Measurements from ENCODE around the gene EXOC6.
A peak's percentile ranks its signal among the peaks of the same experiment; 100 is the strongest.

The EXOC6 gene, protein sequence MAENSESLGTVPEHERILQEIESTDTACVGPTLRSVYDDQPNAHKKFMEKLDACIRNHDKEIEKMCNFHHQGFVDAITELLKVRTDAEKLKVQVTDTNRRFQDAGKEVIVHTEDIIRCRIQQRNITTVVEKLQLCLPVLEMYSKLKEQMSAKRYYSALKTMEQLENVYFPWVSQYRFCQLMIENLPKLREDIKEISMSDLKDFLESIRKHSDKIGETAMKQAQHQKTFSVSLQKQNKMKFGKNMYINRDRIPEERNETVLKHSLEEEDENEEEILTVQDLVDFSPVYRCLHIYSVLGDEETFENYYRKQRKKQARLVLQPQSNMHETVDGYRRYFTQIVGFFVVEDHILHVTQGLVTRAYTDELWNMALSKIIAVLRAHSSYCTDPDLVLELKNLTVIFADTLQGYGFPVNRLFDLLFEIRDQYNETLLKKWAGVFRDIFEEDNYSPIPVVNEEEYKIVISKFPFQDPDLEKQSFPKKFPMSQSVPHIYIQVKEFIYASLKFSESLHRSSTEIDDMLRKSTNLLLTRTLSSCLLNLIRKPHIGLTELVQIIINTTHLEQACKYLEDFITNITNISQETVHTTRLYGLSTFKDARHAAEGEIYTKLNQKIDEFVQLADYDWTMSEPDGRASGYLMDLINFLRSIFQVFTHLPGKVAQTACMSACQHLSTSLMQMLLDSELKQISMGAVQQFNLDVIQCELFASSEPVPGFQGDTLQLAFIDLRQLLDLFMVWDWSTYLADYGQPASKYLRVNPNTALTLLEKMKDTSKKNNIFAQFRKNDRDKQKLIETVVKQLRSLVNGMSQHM

DNA sequence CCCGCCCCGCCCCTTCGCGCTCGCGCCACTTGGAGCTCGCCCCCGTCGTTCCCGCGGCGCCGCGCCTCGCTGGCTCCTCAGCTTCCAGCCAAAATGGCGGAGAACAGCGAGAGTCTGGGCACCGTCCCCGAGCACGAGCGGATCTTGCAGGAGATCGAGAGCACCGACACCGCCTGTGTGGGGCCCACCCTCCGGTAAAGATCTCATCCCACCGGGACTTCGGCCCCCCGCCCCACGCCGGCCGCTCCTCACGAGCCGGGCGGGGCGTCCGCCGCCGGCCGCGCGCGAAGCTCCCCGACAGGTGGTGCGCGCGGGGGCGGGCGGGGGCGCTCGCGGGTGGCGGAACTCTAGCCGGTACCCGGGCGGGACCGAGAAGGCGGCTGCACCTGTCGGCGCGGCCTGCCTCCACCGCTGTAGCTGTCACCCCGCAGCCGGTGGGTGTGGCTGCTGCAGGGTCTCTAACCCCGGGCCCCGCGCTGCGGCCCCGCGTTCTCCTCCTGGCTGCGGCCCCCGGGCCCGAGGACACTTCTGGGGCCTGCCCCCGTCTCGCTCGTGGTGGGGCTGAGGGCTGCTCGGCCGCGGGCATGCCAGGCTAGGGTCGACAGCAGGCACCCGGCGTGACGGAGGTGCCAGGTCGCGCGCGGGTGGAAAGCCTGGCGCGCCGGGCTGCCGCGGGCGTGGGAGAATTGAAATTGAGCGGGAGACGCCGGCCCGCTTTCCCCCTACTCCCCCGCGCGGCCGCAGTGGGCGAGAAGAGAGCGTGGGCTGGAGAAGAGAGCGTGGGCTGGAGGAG lies at the start of gene EXOC6:
EXOC6 (plus strand) TSS at position 80 of the 793 bp plus-strand sequence; CDS start at position 94, 14 bp downstream.
- DNase-seq (ENCODE audit: low read depth in 1 of 2, low spot score in 1 of 2), result peak; percentile 67 to 74

DNA sequence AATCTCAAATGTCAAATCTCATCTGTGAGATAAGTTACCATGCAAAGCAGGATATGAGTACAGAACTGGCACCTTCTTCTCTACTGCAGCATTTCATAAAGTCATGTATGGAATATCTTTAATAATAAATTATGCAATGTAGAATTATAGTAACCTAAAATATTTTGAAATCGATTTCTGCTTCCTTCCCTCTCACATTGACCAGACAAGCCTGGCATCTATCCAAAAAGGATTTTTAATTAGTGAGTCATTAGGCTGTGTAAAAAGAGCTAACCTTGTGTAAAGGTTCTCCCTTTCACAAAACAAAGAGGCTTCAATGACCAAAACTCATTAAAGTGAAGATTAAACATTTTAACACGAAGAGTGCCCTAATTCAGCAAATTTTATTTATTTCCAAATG lies 48.8 kb upstream of the EXOC6 start:
- no peak for DNase-seq (ENCODE audit: low read depth in 1 of 2, low spot score in 1 of 2)

DNA sequence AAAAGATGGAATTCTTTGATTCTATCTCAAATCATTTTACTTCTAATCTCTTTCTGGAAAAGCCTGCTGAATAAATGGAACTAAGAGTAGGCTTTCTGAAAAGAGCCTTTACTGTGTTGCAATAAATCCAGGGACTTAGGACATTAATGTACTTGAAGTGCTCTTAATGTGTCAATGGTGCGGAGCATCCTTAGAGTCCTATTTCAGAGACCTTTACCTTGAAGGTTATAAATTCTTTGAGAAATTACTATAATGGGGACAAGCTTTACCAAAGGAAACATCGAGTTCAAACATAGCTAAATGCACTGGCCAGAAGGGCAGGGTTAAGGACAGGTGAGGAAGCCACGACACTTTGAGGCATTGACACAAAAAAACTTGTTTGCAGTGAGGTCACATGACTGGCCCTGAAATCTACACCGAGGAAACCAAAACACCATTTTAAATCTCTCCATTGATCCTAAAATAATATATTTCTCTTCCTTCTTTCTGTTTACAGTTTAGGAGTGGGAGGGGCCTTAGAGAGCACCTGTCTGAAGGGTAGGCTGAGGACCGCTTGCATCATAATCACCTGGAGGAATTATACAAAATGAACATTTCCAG lies 48.1 kb upstream of the EXOC6 start:
- no peak for DNase-seq (ENCODE audit: low read depth in 1 of 2, low spot score in 1 of 2)

DNA sequence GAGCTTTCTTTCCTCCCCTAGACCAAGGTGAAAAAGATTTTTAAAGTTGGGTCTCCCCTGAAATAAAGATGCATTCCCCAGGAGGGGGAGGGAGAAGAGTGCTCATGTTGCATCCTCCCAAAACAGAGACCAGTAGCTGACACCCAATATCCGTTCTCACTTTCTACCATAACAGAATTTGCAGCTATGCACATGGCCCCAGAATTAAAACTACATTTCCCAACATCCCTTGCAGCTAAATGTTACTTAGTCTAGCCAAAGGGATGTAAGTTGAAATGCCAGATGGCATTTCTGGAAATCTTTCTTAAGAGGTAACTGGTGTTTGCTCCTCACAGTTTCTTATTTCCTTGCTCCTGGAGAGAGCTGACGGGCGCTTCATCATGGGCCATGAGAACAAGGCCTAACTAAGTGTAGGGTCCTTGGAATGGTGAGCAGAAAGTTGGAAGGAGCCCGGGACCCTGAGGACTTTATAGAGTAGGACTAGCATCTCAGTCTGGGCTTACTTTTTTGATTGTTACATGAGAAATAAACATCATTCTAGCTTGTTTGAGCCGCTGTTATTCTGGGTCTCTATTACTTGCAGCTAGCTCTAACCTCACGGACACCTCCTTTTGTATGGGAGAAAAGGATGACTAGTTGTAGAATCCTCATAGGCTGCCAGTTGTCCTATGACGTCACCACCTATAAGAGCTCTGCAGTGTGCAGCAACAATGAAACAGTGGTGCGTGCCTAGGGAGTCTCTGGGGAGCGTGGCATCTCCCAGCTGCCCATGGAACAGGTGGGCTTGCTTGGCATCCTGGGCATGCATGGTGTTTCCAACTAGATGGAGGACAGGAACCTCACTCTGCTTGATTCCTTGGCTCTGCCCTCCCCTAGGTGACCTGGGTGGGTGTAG lies 46.1 kb upstream of the EXOC6 start:
- no peak for DNase-seq (ENCODE audit: low read depth in 1 of 2, low spot score in 1 of 2)

DNA sequence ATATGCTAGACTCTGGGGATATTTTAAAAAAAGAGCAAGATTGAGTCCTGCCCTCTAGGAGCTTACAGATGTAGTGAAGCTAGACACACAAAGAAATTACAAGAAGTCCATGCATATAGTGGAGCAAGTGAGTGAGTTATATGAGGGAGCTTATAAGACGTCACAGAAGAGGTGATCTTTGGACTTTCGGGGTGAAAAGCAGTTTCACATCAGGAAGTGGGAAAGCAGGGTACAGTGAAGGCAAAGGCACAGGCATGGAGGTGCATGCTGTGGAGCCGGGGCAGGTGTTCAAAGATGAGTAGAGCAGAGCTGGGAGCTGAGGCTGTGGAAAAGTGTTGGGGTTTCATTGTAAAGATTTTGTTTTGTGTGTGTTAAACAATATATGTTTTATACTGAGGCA lies 38.5 kb upstream of the EXOC6 start:
- DNase-seq (ENCODE audit: low read depth in 1 of 2, low spot score in 1 of 2), result no peak

DNA sequence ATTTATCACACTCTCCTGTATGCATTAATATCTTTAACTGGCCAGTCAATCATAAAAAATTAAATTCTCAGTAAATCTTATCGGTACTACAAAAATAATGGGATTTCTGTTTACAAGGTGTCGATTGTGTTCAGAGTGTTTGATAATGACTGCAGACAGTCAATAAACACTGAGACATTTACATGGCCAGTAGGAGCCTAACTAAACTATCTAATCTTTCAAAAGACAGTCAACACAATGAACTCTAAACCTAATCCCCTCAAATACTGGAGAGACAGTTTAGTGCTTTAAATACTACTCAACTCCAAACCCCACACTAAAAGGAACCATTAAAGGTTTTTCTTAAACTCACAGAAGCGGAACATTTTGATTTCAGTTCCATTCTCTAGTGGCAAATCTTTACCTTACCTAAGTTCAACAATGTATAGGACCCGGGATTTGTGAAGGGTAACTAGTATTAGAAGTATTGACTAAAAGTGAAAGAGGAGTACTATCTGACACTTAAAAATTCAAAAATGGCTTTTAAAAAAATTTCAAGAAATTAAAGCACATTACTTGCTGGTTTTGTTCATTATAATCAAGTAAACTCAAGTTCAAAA lies 37.3 kb upstream of the EXOC6 start:
- no peak for DNase-seq (ENCODE audit: low read depth in 1 of 2, low spot score in 1 of 2)

DNA sequence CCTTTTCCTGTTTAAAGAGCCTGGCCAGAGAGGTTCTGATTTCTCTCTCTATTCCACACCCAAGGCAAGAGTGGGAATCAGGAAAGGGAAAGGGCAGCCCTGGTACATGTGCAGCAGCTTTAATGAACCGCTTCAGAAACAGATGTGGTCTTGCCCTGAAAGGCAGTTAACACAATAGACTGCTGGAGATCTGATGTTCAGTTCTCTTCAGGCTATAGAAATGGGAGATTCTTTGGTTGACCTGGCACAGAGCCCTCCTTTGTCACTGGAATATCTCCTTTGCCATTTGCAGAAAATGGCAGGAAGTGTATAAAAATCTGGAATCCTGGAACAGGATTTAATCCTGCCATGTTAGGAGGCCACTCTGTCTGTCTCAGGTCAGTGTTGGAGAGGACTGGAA lies 36.3 kb upstream of the EXOC6 start:
- no peak for DNase-seq (ENCODE audit: low read depth in 1 of 2, low spot score in 1 of 2)

DNA sequence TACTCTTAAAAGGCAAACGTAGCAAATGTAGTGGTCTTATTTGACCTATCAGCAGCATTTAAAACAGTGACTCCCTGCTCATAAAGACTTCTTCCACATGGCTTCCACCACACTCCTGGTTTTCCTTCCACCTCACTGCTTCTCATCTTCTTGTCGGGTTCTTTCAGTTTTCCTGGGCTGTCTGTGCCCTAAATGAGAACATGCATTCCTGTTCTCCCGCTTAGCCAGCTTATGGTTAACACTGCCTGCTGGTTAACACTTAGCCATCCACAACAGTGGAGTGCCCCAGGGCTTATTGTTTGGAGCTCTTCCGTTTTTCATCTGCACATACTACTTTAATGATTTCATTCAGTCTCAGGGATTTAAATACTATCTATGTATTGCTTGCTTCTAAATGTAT lies 34.3 kb upstream of the EXOC6 start:
- DNase-seq (ENCODE audit: low read depth in 1 of 2, low spot score in 1 of 2), result no peak

DNA sequence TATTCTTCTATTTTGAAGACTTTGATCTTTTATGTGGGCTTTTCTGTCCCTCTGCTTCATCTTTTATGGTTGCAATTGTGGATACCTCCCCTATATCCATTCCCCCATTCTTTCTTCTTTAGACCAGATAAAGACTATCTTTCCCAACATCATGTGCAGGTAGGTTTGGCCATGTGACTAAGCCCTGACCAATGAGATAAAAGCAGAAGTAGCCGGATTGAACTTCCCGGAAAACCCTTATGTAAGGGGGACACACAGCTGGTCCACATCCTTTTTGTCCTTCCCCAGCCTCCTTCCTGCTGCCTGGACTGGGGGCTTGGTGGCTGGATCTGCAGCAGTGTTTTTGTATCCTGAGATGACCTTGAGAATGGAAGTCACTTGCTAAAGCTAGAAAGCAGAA lies 33.5 kb upstream of the EXOC6 start:
- DNase-seq (ENCODE audit: low read depth in 1 of 2, low spot score in 1 of 2), result no peak

DNA sequence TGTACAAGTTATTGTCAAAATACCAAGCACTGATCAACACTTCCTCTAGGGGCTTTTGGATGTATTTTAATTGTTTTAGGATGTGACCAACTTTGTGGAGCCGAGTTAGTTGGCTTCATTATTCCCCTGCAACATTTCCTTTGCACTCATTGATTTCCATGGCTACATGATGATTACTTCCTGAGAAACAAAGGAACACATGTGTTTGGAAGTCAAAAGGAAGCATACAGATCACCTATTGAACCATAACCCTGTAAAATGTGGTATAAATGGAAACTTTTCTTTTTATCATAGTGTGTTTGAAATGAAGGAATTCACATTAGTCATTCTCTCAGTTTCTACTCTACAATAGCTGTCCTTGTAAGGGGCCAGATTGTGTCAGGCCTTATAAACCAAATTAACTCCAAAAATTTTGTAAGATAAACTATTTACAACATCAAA lies 32.2 kb upstream of the EXOC6 start:
- DNase-seq (ENCODE audit: low read depth in 1 of 2, low spot score in 1 of 2), result no peak

DNA sequence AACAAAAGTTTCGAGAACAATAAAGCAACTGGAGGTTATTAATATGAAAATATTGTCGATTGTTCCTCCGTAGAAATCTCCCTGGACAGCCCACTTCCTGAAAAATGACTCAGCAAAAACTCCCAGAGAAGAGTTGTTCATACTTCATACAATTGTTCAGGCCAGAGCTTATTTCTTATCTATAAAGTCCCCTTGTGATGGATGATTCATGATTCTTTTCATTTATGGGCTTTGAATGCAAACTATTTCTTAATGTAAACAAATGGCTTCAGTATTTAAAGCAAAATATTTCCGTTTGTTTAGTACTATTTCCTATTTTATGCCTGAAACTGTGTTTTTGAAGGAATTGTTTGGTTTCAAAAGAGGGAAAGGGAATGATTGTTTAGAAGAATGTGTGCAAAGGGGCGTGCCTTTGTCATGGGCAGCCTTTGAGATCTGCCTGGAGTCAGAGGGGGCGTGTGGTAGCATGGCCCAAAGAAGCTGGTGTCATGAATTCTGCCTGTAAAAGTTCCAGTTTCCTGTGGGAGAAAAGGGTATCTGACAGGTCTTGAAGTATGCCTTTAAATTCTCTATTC lies 26.2 kb upstream of the EXOC6 start:
- DNase-seq (ENCODE audit: low read depth in 1 of 2, low spot score in 1 of 2), result no peak

DNA sequence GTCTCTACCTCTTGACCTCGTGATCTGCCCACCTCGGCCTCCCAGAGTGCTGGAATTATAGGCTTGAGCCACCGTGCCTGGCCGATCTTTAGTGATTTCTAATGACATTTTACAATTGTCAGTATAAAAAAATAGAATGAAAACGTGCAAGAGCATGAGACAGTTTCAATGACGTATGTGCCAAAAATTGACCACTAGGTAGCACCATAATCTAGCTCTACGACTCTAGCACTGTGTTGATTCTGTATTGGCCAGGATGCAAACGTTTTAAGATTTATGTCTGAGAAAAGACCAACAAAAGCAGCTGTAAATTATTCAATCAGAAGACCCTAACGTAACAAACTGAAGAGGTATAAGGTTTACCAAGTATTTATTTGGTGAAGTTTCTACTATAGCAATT lies 25.4 kb upstream of the EXOC6 start:
- DNase-seq (ENCODE audit: low read depth in 1 of 2, low spot score in 1 of 2), result no peak

DNA sequence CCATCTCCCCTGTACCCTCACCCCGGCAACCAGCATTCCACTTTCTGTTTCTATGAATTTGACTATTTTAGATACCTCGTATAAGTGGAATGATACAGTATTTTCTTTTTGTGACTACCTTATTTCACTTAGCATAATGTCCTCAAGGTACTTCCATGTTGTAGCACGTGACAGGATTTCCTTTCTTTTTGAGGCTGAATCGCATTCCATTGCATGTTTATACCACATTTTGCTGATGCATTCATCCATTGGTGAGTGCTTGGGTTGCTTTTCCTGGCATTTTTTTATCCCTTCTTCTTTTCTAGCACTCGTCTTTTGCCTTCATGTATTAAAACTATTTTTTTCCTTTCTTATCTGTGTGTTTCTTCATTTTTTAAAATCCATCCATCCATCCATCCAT lies 22.3 kb upstream of the EXOC6 start:
- no peak for DNase-seq (ENCODE audit: low read depth in 1 of 2, low spot score in 1 of 2)

DNA sequence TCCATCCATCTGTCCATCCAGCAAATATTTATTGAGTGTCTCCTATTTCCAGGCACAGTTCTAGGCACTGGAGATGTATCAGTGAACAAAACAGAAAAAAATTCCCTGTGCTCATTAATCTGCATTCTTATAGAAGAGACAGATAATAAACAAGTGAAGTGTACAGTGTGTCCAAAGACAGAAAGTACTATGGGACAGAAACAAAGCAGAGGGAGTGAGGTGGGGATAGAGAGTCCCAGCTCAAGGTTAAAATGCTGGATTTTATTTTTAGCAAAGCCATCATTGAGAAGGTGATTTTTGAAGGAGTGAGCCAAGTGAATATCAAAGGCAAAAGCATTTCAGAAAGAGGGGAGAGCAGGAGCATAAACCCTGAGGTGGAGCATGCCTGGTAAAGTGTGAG lies 21.8 kb upstream of the EXOC6 start:
- DNase-seq (ENCODE audit: low read depth in 1 of 2, low spot score in 1 of 2), result no peak

DNA sequence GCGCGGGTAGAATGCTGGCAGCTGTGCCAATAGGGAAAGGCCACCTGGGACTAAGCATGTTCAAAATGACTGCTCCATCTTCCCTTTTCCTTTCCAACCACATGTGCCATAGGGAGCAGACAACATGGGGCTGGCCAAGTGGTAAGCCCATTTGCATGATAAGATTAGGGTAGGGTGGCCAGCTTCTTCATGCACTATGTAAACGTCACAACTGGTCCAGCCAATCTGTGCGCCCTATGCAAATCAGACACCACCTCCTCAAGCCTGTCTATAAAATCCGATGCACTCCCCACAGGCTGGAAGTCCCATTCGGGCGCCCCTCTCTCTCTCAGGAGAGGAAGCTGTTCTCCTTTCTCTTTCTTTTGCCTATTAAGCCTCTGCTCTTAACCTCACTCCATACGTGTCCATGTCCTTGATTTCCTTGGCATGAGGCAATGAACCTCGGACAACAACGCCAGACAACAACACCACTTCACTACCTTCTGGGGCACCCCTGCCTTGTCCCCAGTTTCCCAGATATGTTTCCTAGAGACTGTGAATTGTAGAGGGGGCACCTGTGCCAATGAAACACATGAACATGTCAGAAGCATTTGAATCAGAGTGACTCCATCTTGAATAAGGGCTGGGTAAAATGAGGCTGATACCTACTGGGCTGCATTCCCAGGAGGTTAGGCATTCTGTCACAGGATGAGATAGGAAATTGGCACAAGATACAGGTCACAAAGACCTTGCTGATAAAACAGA lies 19.1 kb upstream of the EXOC6 start:
- DNase-seq (ENCODE audit: low read depth in 1 of 2, low spot score in 1 of 2), result no peak

DNA sequence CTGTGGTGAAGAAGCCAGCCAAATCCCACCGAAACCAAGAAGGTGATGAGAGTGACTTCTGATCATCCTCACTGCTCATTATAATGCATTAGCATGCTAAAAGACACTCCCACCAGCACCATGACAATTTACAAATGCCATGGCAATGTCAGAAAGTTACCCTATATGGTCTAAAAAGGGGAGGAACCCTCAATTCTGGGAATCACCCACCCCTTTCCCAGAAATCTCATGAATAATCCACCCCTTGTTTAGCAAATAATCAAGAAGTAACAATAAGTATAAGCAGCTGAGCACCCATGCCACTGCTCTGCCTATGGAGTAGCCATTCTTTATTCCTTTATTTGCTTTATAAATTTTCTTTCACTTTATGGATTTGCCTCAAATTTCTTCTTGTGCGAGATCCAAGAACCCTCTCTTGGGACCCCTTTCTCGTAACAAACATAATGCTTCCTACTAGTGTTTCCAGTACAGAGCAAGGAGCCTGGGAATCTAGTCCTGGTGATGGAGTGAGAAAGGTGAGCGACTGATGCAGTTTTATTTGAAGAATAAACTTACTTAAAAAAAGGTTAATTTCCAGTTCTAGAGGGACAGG lies 18.4 kb upstream of the EXOC6 start:
- DNase-seq (ENCODE audit: low read depth in 1 of 2, low spot score in 1 of 2), result no peak

DNA sequence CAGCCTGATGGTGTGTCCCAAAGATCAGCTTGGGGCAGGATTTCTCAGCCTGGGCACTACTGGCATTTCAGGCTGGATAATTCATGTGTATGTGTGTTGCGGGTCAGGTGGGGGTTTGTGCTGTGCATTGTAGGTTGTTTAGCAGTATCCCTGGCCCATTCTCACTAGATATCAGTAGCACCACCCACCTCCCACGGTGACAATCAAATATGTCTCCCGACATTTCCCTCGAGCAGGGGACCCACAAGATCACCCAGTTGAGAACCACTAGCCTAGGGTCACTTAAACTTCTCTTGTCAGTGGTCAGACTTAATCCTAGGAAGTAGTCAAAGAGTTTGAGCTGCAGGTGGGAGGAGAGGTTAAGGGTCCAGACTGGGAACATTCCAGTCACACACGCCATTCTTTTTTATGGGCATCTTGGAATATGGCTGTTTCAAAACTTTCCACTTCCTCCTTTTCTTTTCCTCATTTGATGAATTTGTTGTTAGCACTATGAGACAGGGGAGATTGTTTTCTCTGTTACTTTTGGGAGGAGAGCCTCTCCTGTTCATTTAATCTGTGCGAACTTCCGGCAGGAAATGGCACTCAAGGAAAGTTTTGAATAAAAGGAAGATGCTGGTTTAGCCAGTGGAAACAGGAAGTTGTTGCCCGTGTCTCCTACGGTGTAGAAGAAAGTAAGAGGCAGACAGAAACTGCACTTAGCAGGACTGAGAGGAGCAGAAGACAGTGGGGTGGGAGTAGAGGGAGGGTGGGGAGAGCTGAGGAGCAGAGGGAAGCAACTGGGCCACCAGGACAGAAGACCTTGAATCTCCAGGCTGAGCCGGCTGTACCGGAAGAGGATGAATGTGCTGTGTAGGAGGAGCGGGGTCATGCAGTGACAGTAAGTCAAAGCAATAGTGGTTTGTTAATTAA lies 17.6 kb upstream of the EXOC6 start:
- no peak for DNase-seq (ENCODE audit: low read depth in 1 of 2, low spot score in 1 of 2)
